Immature natural killer cell (primary cell): ENCODE results near the gene NEUROD4. TPM values are rescaled to one million over a fixed set of nuclear protein-coding genes. Genes with fewer than 3 reads are reported as not detected.
A peak's percentile ranks its signal among the peaks of the same experiment; 100 is the strongest.

Experiments used
- DNase-seq, 3 donors: peaks; one replicate each; pipeline ENCODE4 v3.0.0; 2022; ENCODE audit warnings: mixed read lengths in 1 of 3
- H3K27ac Mint-ChIP-seq, 6 donors: one replicate each; pipeline ENCODE4 v1.8.0; 2020; ENCODE audit warnings: mixed read lengths in 6 of 6, mild to moderate bottlenecking in 5 of 6, inconsistent platforms in 4 of 6, moderate library complexity in 3 of 6
- H3K27me3 Mint-ChIP-seq, 3 donors: one replicate each; pipeline ENCODE4 v1.8.0; 2020 to 2021; ENCODE audit warnings: low read depth in 3 of 3, mild to moderate bottlenecking in 3 of 3, mixed read lengths in 3 of 3, moderate library complexity in 3 of 3, inconsistent platforms in 1 of 3
- H3K36me3 Mint-ChIP-seq, 3 donors: one replicate each; pipeline ENCODE4 v1.8.0; 2020; ENCODE audit warnings: mixed read lengths in 3 of 3, inconsistent platforms in 2 of 3, mild to moderate bottlenecking in 2 of 3
- H3K4me1 Mint-ChIP-seq, 2 donors: one replicate each; pipeline ENCODE4 v1.8.0; 2020; ENCODE audit warnings: inconsistent platforms in 2 of 2, mild to moderate bottlenecking in 2 of 2, mixed read lengths in 2 of 2, moderate library complexity in 1 of 2
- H3K4me3 Mint-ChIP-seq, 5 donors: one replicate each; pipeline ENCODE4 v1.8.0; 2020; ENCODE audit warnings: mild to moderate bottlenecking in 5 of 5, mixed read lengths in 5 of 5, inconsistent platforms in 3 of 5, moderate library complexity in 3 of 5
- H3K9me3 Mint-ChIP-seq, 6 donors: one replicate each; pipeline ENCODE4 v1.8.0; 2020; ENCODE audit warnings: mild to moderate bottlenecking in 6 of 6, mixed read lengths in 6 of 6, inconsistent platforms in 4 of 6, moderate library complexity in 3 of 6
- polyA plus RNA-seq, 3 donors: library from polyadenylated mRNA; unstranded; fragments of 300-500 nt; fragmentation: Illumina TruSeq; gene quantifications; one replicate each; pipeline ENCODE4 v1.2.3, GENCODE V29; 2021

The NEUROD4 gene
- polyA plus RNA-seq, 3 donors from 2014 or later: not detected

- Mint-ChIP-seq H3K27ac (no peak overlapping the region), H3K27me3 (peaks cover 16 to 27% (median 19%) of the 10 kb centered on the region in 3 donors), H3K9me3 (peaks cover 1 to 10% (median 3%) of the 10 kb centered on the region in 6 donors), H3K36me3 (peaks cover 0 to 4% (median 4%) of the 10 kb centered on the region in 3 donors), H3K4me1 (peaks cover 6 to 7% of the 10 kb centered on the region in 2 donors), H3K4me3 (no peak overlapping the region)
- DNase-seq: no peak
Observed at GRCh38 chr12:55017416-55017925, 2.3 kb upstream of the NEUROD4 start.

- peaks cover 4 to 6% of the 10 kb centered on the region in 2 donors for H3K4me1 Mint-ChIP-seq
- peaks cover 10 to 19% (median 10%) of the 10 kb centered on the region in 3 donors for H3K27me3 Mint-ChIP-seq
- peaks cover 0 to 4% (median 0%) of the 10 kb centered on the region in 6 donors for H3K9me3 Mint-ChIP-seq
- no peaks in the 10 kb centered on the region for H3K36me3 Mint-ChIP-seq
- no peak for DNase-seq
- H3K27ac Mint-ChIP-seq: no peak overlapping the region
- H3K4me3 Mint-ChIP-seq: no peak overlapping the region
Observed at GRCh38 chr12:55024575-55024974, 4.8 kb downstream of the NEUROD4 start.

GRCh38 chr12:55025508-55025907, 5.7 kb downstream of the NEUROD4 start:
- Mint-ChIP-seq H3K27ac (no peak overlapping the region), H3K4me3 (no peak overlapping the region), H3K27me3 (peaks cover 7 to 17% (median 13%) of the 10 kb centered on the region in 3 donors), H3K9me3 (peaks cover 0 to 1% (median 0%) of the 10 kb centered on the region in 6 donors), H3K36me3 (no peaks in the 10 kb centered on the region), H3K4me1 (no peaks in the 10 kb centered on the region)
- DNase-seq: no peak

GRCh38 chr12:55034218-55034617, 14.4 kb downstream of the NEUROD4 start:
- Mint-ChIP-seq H3K9me3 (peaks cover 0 to 3% (median 0%) of the 10 kb centered on the region in 6 donors), H3K27me3 (peaks cover 2 to 9% (median 7%) of the 10 kb centered on the region in 3 donors), H3K4me3 (no peak overlapping the region), H3K36me3 (no peaks in the 10 kb centered on the region), H3K4me1 (peaks cover 28 to 29% of the 10 kb centered on the region in 2 donors), H3K27ac (no peak overlapping the region)
- DNase-seq: no peak

GRCh38 chr12:55036326-55037115, 16.7 kb downstream of the NEUROD4 start:
- H3K4me3 Mint-ChIP-seq: peak overlapping the region; percentile 56 to 80 (median 67)
- H3K36me3 Mint-ChIP-seq: no peaks in the 10 kb centered on the region
- H3K27ac Mint-ChIP-seq: peak overlapping the region in 4 of 6 donors; percentile 25 to 29 (median 29)
- peaks cover 2 to 6% (median 3%) of the 10 kb centered on the region in 3 donors for H3K27me3 Mint-ChIP-seq
- peaks cover 28 to 29% of the 10 kb centered on the region in 2 donors for H3K4me1 Mint-ChIP-seq
- H3K9me3 Mint-ChIP-seq: peaks cover 0 to 3% (median 0%) of the 10 kb centered on the region in 6 donors
- DNase-seq: no peak

GRCh38 chr12:55037351-55037987, 17.7 kb downstream of the NEUROD4 start:
- Mint-ChIP-seq H3K27ac (no peak overlapping the region), H3K9me3 (peaks cover 0 to 3% (median 0%) of the 10 kb centered on the region in 6 donors), H3K36me3 (no peaks in the 10 kb centered on the region), H3K4me3 (peak overlapping the region in 2 of 5 donors; percentile 2 to 12), H3K4me1 (peaks cover 28 to 29% of the 10 kb centered on the region in 2 donors), H3K27me3 (peaks cover 0 to 6% (median 3%) of the 10 kb centered on the region in 3 donors)
- no peak for DNase-seq

- Mint-ChIP-seq H3K4me1 (peaks cover 28 to 29% of the 10 kb centered on the region in 2 donors), H3K27ac (no peak overlapping the region), H3K4me3 (no peak overlapping the region)
Observed at GRCh38 chr12:55039395-55040354, 19.9 kb downstream of the NEUROD4 start.

GRCh38 chr12:55041345-55042055, 21.7 kb downstream of the NEUROD4 start:
- DNase-seq: no peak
- H3K27ac Mint-ChIP-seq: no peak overlapping the region
- no peaks in the 10 kb centered on the region for H3K36me3 Mint-ChIP-seq
- H3K27me3 Mint-ChIP-seq: peaks cover 0 to 10% (median 7%) of the 10 kb centered on the region in 3 donors
- peaks cover 0 to 3% (median 0%) of the 10 kb centered on the region in 6 donors for H3K9me3 Mint-ChIP-seq
- H3K4me3 Mint-ChIP-seq: no peak overlapping the region
- peaks cover 15 to 16% of the 10 kb centered on the region in 2 donors for H3K4me1 Mint-ChIP-seq

More at GRCh38 chr12:55039395-55040354, 19.9 kb downstream of the NEUROD4 start:
- no peaks in the 10 kb centered on the region for H3K36me3 Mint-ChIP-seq
- H3K27me3 Mint-ChIP-seq: peaks cover 0 to 10% (median 7%) of the 10 kb centered on the region in 3 donors
- H3K9me3 Mint-ChIP-seq: peaks cover 0 to 3% (median 0%) of the 10 kb centered on the region in 6 donors
- no peak for DNase-seq

GRCh38 chr12:55043542-55043941, 23.8 kb downstream of the NEUROD4 start:
- Mint-ChIP-seq H3K4me1 (no peaks in the 10 kb centered on the region), H3K36me3 (no peaks in the 10 kb centered on the region), H3K9me3 (no peaks in the 10 kb centered on the region), H3K4me3 (no peak overlapping the region), H3K27me3 (peaks cover 0 to 8% (median 4%) of the 10 kb centered on the region in 3 donors), H3K27ac (no peak overlapping the region)
- no peak for DNase-seq

- H3K27me3 Mint-ChIP-seq: peaks cover 0 to 6% (median 4%) of the 10 kb centered on the region in 3 donors
- H3K9me3 Mint-ChIP-seq: no peaks in the 10 kb centered on the region
- no peaks in the 10 kb centered on the region for H3K36me3 Mint-ChIP-seq
- no peaks in the 10 kb centered on the region for H3K4me1 Mint-ChIP-seq
- no peak for DNase-seq
- H3K27ac Mint-ChIP-seq: no peak overlapping the region
- H3K4me3 Mint-ChIP-seq: no peak overlapping the region
Observed at GRCh38 chr12:55044135-55044534, 24.4 kb downstream of the NEUROD4 start.

GRCh38 chr12:55049676-55050075, 29.9 kb downstream of the NEUROD4 start:
- no peak for DNase-seq
- Mint-ChIP-seq H3K4me3 (no peak overlapping the region), H3K27me3 (peaks cover 2 to 6% (median 3%) of the 10 kb centered on the region in 3 donors), H3K9me3 (no peaks in the 10 kb centered on the region), H3K27ac (no peak overlapping the region), H3K4me1 (no peaks in the 10 kb centered on the region), H3K36me3 (no peaks in the 10 kb centered on the region)

- H3K27me3 Mint-ChIP-seq: peaks cover 2 to 6% (median 3%) of the 10 kb centered on the region in 3 donors
- H3K4me3 Mint-ChIP-seq: no peak overlapping the region
- no peak for DNase-seq
- H3K27ac Mint-ChIP-seq: no peak overlapping the region
- no peaks in the 10 kb centered on the region for H3K4me1 Mint-ChIP-seq
- no peaks in the 10 kb centered on the region for H3K36me3 Mint-ChIP-seq
- no peaks in the 10 kb centered on the region for H3K9me3 Mint-ChIP-seq
Observed at GRCh38 chr12:55051197-55051947, 31.6 kb downstream of the NEUROD4 start.
